Left renal pelvis (tissue), 4 donors: ENCODE measurements around the gene TRAP1. TPM values are rescaled to one million over a fixed set of nuclear protein-coding genes. Genes with fewer than 3 reads are reported as not detected.

ENCODE experiments used
- DNase-seq, 4 donors: peaks; one replicate each; pipeline ENCODE4 v3.0.0-alpha.2; 2013; ENCODE audit warnings: low read depth in 4 of 4, low spot score in 3 of 4
- polyA plus RNA-seq, 4 donors: library from polyadenylated mRNA; unstranded; fragments of 120-200 nt; gene quantifications; one replicate each; pipeline ENCODE4 v1.2.1, GENCODE V29; 2013; ENCODE audit not compliant: insufficient read length in 4 of 4

Gene TRAP1
- polyA plus RNA-seq, 4 donors = 67.3 to 113 (median 98.8) TPM

DNA sequence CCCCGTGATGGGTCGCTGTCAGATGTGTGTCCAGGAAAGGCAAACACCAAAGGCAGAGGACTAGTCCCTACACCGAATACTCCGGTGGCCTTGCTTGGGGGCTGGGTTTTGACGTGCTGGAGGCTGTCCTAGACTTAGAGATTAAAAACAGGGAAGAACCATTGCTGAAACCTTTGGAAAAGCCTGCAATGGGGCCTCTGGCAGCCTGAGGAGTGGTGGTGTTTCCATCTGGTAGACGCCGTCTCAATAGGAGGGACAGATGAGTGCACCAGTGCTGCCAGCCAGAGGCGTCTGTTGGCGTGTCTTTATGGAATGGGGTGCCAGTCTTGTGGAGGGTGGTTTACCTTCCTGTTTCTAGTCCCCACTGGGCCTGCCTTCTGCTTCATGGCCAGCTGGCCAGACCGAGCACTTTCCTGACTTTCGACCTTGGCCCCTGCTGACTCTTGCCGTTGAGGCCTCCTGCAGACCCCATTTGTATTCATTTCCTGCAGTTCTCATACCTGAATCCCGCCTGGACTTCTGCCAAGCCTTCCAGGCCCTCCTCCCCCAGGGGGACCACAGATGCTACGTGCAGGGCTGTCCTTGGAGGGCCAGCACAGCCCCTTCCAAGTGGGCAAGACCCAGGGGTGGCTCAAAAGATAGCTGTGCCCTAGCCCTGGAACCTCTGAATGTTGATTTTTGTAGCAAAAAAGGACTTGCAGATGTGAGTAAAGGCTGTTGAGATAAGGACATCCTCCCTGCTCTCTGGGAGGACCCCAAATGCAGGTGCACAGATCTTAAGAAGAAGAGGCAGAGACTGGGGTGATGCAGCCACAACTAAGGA lies 64.7 kb downstream of the TRAP1 start:
- DNase-seq = no peak

- no peak for DNase-seq
These were observed 65.6 kb downstream of the TRAP1 start for GRCh38 chr16:3651461-3652372.

- no peak for DNase-seq
These were observed 66.6 kb downstream of the TRAP1 start for GRCh38 chr16:3650631-3651265.

DNA sequence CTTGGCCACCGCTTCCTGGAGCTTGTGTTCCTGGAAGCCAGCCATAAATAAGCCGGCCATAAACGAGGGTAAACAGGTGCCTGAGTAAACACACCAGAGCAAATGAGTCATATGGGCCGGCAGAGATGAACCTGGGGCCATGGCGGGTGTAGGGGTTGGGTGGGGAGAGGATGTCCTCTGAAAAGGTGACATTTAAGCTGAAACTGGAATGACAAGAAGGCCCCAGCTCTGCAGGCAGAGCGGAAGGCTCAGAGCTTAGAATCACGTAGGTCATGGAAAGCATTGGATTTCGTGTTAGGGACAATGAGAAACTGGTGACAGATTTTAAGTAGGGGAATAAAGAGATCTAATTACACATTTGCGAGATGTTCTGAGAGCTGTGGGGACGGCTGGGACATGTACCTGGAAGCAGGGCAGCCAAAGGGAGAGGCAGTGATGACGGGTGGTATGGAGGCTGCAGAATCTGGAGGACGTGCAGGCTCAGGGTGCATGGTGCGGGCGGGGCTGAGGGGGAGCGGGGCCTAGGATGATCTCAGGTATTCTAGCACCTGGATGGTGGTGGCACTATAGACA lies 70.9 kb downstream of the TRAP1 start:
- no peak for DNase-seq

DNA sequence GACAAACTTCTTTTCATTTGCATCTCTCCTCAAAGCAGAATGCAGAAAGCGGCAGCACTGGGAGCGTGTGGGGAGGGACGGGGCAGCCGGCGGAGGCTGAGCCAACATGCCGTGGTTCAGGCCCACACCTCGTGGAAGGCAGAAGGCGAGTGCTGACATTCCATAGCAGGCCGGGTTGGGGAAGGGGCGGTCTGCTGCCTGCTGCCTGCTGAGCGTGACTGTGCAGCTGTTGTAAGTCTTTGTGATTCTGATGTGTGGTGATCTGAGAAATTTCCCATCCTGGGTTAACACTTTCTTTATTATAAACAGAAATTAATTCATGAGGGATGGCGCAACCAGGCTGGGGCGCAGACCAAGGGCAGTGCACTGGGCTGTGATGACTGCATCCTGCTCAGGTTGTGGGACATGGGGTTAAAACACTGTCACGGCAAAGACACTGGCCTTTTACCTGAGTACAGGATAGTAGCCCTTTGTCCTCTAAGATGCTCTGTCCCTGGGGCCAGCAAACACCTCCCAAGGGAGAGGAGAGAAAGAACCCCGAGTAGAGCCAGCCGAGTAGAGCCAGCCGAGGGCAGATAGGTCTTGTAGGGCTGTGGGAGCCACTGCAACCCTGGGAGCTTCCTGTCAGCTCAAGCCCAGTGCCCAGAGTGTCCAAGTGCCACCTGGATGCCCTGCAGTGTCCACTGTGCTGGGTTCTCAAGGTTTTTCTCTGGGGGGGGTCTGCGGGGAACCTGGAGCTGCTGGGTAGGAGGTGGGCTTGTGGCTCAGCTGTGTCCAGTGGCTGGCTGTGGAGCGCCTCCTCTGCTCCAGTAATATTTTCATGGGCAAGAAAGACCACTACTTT lies 71.6 kb downstream of the TRAP1 start:
- no peak for DNase-seq

DNA sequence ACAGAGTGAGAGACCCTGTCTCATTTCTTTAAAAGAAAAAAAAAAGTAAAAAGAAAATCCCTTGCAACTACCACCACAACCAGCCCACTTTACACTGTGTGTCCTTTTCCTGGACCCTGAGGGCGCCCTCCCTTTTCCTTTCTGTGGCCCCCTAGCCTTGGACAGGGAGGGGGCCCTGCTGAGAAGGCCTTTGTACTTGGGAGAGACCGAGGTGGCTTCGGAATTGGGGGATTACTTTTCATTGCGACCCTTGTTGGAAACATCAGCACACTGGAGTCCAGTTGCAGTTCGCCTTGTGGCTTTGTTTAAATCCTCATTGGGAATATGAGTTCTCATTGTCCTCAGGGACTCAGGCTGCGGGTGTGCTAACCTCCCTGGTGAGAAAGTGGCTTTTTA lies 72.2 kb downstream of the TRAP1 start:
- no peak for DNase-seq

DNA sequence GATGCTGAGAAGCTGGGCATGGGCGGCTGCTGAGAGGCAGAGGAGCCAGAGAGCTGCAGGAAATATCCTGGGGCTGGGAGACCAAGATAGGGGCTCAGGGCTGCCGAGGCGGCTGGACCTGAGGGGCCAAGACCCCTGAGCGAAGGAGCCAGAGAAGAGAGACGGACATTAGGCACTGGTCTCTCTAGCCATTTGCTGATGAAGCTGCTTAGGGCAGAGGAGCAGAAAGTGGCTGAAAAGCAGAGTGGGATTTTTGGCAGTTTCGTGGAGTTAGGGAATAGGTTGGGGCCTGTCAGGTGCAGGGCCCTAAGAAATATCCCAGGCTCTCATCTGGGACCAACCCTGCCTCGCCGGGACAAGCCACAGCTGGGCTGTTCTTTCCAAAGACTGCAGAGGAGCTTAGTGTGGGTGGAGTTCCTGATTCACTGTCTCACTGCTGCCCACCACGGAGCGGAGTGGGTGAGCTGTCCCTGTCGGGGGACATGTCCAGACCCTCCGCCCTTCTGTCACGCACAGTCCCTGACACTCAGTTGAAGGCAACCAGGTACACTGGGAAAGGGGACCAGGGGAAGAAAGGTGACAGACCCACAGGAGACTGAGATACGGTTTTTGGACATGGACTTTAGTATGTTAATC lies 74.1 kb downstream of the TRAP1 start:
- DNase-seq = no peak

GRCh38 chr16:3642397-3643094 lies 74.8 kb downstream of the TRAP1 start:
- DNase-seq = no peak

DNA sequence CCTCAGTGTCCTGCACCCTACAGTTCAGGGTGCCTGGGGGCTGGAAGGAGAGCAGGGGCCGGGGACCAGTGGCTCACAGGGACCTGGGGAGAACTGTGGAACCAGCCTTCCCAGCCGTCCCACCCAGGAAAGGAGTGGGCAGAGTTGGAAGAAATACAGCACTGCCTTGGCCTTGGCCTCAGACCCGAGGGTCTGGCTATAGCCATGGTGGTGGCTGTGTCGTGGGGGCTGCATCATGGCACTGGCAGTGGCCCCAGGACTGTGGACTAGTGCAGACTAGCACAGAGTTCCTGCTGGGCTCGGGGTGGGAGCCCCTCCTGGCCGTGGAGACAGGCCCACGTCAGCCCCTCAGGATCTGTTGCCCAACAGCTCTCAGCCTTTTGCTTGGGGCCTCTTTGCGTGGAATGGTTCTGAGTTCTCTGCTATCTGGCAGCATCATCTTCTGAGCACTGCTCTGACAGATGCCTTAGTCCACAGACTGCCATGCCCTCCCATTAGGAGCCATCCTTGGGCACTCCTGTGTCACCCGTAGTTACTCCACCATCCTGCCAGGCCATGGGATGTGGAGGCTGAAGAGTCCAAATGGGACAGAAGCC lies 75.4 kb downstream of the TRAP1 start:
- DNase-seq = no peak

DNA sequence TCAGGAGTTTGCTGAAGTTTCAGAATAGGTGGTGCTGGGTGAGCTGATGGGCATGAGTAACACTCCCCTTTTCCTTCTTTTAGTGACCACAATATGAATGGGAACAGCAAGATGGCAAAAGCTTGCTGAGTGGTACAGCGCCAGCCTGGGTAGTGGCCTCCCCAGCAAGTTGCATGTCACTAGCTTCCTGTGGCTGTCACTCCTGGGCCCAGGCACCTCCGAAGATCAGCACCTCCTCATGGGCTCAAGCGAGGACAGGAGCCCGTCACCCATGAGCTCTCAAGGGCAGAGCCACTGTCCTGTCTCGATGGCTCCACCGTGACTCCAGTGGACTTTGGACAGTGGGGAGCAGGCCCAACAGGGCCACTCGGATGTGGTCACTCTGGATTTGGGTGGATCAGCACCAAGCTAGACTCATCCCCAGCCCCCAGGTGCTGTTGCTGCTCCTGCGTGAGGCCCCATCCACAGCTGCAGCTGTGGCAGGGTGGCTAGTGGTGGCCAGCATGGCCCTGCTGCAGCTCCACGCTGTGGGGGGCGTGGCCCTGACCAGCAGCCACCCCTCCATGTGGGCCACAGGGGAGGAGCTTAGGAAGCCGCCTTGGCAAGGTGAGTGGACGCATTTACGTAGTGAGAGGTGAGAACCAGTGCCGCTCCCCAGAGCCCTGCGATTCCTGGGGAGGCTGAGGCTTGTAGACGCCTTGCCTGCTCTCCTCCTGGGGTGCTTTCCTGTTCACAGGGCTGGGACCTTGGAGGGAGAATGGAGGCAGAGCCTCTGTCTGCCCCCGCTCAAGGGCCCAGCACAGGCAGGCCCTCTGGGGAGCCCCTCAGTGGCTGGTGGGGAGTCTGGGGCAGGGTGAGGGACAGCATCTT lies 76.5 kb downstream of the TRAP1 start:
- no peak for DNase-seq

DNA sequence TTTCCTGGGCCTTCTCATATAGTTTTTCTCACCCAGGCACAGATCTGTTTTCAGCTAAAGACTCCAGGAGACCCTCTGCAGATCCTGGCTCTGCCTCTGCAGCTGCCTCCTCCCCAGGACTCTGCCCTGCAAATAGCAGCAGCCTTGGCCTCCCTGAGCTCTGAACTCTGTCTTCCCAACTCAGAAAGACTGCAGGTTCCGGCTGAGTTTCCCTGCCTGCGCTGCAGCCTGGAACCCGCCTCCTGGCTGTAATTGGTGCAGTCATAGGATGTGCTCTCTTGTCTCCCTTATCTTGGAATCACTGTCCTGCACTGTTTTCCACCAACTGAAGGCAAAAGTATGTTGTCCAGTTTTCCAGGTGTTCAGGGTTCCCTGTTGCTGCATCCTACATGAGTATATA lies 77.1 kb downstream of the TRAP1 start:
- no peak for DNase-seq

GRCh38 chr16:3638916-3639644 lies 78.2 kb downstream of the TRAP1 start:
- DNase-seq = no peak

DNA sequence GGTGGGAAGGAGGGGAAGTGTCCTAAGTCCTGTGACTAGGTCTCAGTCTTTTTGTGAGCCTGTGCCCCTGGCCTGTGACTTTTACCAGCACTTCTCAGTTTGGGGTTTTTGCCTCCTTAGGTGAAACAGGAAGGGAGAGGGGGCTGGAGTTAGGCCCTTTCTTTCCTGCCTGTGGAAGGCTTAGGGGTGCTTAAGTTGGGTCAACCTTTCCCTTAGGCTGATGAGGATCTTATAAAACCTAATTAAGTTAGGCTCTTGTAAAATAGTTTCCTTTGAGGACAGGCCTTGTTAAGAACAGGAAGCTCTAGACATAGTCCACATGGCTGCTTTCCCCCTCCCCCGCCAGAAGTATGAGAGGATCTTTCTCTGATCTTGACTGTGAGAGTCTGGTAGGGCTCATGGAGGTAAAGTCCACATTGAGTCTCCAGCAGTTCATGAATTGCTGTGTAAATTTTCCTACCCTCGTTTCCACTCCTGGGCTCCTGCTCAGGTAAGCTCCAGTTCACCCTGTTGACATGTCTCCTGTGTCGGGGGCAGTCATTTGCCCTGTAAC lies 79.9 kb downstream of the TRAP1 start:
- no peak for DNase-seq

- DNase-seq = no peak
These were observed 91.2 kb downstream of the TRAP1 start for GRCh38 chr16:3625911-3626732.

- no peak for DNase-seq
These were observed 92.0 kb downstream of the TRAP1 start for GRCh38 chr16:3625331-3625730.

- no peak for DNase-seq
These were observed 93.7 kb downstream of the TRAP1 start for GRCh38 chr16:3623642-3624041.
